ENCODE data around the gene DNAH1.

Gene DNAH1

DNA sequence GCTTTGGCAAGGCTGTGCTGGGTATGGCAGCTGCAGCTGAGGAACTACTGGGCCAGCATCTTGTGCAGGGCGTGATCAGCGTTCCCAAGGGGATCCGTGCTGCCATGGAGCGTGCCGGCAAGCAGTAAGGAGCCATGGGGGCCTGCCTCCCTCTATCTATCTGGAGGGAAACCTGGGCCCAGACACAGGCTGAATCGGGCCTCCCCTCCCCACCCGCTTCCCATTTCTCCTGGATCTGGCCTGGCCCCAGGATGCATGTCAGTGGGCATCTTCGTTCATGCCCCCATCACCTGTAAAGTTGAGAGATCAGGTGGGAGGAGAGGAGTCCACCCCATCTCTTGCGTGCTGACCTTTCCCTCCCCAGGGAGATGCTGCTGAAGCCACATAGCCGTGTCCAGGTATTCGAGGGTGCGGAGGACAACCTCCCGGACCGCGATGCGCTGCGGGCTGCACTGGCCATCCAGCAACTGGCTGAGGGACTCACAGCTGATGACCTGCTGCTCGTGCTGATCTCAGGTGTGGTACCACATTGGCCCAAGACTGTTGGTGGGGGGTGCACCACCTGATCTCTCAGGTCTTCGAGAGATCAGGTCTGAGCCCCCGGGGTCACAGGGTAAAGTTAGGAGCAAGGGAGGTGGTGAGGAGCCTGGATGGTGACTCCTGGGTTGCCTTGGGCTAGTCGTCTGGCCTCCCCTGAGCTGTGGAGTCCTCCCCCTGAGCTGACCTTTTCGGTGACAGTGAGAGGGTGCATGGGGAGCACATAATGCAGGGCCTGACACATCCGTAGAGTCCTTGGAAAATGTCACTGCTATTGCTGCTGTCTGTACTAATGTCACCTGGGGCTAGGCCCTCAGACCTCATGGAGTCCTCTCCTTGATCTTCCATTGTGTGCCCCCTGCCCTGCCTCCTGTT, 25.3 kb upstream of the DNAH1 start:
- no peak for DNase-seq (ENCODE audit: low read depth)

DNA sequence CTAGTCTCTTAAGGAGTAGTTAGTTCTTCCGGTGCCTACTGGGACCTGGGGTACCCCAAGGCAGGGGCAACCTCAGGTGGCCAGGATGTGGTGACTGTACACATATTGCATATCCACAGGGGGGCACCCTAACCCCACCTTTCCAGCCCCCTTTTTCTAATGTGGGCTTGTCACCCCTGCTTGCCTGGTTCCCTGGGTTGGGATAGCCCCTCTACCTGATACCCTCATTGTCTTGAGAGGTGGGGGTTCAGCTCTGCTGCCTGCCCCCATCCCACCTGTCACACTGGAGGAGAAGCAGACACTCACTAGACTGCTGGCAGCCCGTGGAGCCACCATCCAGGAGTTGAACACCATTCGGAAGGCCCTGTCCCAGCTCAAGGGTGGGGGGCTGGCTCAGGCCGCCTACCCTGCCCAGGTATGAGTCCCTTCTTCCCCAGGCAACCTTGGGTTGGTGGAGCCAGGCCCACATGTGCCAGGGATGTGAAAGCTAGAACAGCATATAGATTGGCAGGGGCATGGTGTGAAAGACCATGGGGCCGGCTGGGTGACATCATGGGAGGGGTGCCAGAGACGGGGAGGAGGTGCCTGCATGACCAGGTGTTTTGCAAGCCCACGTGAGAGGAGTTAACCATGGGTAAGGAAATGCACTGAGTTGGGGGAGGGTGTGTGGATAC, 24.5 kb upstream of the DNAH1 start:
- no peak for DNase-seq (ENCODE audit: low read depth)

DNA sequence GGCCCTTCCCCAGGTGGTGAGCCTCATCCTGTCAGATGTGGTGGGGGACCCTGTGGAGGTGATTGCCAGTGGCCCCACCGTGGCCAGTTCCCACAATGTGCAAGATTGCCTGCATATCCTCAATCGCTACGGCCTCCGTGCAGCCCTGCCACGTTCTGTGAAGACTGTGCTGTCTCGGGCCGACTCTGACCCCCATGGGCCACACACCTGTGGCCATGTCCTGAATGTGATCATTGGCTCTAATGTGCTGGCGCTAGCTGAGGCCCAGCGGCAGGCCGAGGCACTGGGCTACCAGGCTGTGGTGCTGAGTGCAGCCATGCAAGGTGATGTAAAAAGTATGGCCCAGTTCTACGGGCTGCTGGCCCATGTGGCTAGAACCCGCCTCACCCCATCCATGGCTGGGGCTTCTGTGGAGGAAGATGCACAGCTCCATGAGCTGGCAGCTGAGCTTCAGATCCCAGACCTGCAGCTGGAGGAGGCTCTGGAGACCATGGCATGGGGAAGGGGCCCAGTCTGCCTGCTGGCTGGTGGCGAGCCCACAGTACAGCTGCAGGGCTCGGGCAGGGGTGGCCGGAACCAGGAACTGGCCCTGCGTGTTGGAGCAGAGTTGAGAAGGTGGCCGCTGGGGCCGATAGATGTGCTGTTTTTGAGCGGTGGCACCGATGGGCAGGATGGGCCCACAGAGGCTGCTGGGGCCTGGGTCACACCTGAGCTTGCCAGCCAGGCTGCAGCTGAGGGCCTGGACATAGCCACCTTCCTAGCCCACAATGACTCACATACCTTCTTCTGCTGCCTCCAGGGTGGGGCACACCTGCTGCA, 23.7 kb upstream of the DNAH1 start:
- no peak for DNase-seq (ENCODE audit: low read depth)

DNA sequence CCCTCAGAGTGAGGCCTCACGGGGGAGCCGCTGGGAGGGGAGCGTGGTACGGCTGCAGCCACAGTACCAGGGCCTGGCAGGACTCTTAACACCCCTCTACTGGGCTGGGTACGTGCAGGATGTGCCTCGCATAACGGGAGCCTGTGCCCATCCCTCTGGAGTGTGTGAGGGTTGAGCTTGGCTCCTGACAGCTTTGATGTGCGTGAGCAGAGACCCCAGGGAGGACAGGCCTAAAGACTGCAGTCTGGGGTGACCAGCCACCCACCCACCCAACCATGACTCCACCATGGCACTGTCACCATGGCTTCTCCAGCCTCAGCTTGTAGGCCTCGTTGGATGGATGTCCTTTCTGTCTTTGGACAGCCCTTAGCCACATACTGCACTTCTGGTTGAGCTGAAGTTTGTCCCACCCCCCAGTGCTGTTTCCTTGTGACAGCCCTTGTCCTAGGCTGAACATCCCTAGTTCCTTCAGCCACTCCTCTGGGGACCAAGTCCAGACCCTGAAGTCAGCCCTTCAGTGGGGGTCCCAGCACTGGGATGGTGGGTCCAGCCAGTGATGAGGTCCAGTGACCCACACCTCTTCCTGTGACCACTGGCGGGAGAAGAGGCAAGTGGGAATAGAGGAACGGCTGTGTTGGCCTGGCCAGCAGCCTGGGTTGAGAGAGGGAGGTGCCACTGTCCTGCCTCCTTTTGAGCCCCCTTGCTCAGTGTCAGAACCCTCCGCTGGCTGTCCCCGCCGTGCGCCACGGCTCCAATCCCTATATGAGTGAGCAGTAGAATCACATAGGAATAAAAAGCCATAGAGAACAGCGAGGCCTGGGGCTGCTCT, 22.4 kb upstream of the DNAH1 start:
- DNase-seq (ENCODE audit: low read depth): no peak

DNA sequence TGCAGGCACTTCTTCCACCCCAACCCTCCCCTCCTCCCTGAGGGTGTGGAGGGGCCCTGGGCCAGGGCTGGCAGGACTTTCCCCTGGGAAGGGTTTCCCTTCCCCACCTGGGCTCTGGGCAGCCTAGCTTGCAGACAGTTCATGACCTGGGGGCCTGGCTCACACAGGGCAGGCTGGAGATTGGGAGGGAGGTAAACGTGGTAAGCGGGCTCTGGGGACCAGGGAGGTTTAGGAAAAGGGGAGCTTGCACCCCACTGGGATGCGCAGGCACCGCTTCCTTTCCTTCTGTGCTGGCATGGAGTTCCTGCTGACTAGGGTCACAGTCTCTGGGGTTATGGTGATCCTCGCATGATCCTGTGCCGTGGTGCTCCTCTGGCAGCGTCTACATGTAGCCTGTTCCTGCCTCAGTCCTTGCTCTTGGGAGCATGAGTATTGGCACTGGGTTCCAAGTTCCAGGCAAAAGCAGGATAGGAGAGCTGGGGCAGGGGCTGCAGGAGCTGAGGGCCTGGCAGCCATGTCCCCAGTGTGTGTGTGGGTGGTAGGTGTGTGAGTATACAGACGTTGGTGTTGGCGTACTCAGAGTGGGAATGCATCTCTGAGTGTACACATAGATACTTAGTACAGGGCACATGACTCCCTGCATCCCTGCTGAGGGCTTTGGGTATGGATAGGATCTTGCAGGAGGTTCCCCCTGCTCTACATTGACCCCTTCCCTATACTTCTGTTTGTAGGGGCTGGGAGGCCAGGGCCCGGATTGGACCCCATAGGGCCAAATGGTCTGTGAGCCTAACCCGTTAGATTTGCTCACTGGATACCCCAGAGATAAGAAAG, 21.6 kb upstream of the DNAH1 start:
- DNase-seq (ENCODE audit: low read depth): no peak

DNA sequence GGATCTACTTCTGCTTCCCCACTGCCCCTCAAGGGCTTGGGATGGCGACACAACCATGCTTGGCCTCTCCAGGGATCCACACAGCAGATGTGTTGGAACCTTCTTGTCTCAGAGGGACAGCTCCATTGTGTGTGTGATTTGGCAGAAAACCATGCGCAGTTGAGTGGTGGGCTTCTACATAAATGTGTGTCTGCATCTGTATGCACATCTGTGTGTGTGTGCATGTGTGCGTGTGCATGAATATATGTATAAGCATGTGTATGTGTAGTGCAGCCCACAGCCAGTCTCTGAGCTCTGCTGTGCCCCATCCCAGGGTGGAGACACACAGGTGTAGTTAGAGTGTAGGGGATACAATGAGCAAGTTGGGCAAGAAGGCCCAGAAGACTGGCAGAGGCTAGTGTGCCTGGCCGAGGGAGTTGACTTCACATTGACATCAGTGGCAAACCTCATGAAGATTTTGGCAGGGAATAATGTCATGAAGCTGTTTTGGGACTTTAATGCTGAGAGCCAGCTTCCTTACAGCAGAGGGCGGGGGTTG, 20.4 kb upstream of the DNAH1 start:
- no peak for DNase-seq (ENCODE audit: low read depth)

DNA sequence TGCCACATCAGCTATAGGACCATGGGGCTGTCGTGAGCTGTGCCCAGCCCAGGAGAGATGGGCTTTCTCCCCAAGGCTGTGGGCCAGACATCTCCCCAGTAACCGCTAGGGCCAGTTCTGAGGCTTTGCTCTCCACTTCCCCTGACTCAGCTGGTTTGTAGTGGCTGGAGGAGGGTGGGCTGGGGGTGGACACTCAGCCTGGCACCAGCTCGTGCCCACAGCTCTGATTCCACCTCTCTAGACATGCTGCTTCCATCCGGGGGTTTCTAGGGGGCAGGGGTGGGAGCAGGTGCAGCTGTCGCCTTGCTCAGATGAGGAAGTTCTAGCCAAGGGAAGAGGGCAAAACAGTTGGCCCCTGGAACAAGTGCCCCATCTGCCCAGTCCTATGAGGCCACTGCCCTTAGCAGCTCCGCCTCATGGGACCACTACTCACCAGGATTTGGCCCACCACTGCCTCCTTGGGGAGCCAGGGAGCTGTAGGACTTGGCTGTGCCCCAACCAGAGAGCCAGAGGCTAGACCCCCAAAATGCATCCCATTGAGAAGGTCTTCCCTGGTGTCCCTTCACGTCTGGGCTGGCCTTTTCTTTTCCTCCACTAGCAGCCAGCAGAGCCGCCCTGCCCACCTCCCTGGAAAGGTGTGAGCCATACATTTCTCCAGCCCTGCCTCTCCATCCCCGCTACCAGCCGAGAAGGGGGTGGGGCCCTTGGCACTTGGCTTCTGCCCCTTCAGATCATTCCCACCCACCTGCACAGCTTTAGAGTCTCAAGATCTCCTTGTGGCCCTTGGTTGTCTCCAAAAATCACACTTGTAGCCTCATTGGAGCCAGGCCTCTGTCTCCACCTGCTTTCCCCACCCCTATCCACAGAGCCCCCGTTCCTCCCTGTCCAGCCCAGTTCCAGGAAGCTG, 18.6 kb upstream of the DNAH1 start:
- DNase-seq (ENCODE audit: low read depth): no peak

DNA sequence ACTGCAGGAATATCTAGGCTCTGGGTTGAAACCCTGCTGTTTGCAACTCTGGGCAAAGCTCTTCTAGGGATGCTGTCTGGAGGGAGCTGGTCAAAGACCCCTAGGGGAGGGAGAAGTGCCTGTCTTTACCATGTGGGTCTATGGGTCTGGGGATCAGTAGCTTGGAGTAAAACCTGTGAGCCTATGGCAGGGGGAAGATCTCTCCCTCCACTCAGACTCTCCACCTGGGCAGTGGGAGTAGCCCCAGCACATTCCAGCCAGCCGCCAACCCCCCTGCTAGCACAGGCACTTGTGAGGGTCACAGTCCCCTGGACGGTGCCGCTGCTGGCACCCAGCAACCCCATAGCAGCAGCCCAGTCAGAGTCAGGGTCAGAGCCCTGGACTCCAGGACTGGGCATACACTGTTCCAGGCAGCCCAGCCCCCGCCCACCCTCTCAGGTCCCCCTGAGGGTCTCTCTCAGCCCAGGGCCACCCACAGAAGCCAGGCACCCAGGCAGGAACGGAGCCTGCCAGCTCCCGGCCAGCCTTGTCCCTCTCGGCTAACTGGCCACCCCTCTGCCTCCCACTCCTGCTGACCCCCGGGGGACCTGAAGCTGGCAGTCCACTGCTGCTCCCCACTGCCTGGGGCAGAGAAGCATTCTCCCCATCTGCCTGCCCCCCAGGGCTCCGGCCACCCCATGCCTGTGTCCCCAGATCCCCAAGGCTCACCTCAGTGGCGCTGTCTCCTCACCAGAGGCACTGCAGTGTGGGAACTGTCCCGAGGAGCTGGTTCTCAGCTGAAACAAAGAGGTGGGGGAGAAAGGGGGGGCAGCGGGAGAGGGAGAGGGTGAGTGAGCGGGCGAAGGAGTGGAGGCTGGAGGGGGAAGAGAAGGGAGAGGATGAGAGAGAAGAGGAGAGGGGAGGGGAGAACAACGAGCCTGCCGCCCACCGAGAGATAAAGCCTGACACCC, 17.7 kb upstream of the DNAH1 start:
- DNase-seq (ENCODE audit: low read depth): no peak

DNA sequence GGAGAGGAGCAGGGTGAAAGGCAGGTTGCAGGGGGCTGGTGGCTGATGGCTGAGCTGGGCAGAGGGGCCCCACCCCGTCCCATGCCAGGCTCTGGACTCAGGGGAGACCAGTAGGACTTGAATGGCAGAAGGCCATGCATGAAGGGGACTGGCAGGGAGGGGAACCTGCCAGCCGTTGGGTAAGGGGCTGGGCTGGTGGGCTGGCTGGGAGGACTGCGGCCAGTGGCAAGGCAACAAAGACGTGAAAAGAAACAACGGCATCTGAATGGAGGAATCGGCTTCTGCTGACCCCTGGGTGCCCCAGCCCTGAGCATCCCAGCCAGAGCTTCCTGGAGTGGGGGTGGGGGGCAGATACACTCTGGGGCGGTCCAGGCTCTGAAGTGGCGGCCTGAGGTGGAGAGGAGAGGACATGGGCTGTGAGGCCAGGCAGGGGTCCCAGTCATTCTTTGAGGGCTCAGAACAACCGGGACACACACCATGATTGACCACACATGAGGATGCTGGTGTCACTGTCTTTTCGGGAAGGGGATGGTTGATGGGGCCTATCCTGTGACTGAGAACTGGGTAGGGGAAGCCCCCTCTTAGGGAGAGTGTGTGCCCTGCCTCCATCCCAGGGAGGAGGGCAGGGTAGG, 16.8 kb upstream of the DNAH1 start:
- no peak for DNase-seq (ENCODE audit: low read depth)

DNA sequence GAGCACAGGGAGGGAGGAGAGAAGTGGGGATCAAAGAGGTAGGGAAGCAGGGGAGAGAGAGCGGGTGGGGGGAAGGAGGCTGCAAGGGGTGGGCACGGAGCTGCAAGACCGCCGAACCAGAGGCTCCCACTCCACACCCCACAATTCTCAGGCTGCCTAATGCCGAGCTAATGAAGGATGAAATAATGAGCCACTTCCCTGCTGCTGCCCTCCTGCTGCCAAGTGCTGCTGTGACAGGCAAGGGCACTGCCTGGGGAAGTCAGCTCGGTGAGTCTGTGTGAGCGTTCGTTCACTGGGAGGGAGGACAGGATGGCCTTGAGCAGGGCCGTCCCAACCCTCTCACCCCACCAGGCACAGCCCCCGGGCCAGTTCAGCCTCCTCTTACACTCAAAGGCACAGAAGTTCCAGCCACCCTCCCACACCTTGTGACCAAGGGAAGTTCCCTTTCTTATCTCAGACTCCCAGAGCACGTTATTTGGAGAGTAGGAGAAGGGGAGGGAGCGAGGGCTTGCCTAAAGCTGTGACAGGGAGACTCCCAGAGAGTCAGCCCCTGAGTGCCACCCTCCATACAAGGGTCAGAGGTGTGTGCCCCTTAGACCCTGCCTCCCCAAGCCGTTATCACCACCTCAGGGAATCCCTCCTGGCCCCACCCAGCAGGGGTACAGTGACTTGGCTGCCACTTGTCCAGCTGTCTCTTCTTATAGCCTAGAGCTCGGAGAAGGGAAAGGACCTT, 16.1 kb upstream of the DNAH1 start:
- DNase-seq (ENCODE audit: low read depth): no peak

DNA sequence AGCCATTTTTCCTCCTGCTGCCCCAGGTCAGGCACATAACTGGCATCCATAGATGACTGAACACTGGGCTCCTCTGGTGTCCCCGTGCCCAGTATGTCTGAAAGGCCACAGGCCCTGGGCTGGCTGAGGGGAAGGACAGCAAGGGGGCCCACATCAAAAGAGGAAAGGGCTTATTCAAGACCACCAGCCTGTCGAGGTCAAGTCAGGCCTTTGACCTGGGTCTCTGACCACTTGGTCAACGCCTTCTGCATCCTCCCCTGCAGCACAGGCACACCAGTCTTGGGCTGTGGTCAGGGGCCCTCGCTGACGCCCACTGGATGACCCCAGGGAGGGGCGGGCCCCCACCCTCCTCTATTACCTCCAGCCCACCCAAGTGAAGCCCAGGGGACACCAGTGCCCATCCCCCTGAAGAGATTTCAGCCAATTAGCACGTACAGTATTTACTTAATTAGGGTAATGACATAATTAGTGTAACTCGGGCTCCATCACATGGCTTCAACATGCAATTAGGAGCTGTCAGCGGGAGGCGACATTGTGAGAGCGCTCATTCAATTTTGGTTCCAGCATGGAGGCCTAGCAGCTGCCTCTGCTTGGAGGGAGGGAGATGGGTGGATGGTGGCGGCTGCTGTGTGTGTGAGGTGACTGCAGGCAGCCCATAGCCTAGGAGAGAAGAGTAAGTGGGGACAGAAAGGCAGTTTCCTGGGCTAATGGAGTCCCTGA, 13.5 kb upstream of the DNAH1 start:
- no peak for DNase-seq (ENCODE audit: low read depth)

DNA sequence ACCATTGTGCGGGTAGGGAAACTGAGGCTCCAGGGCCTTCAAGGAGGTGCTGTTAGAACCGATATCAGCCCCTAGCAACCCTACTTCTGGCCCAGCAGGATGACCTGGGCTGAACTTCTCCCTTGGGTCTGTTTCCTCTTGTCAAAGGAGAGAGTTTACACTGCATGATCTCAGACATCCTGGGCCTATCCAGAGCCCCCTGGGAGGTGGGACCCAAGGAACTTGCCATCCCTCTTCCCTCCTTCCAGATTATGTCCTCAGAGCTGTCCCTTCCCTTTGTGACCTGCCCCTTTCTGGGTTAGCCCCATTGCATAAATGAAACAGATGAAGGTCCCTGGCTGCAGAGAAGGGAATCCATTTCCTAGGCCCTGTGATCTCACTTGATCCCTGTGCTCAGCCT, 12.3 kb upstream of the DNAH1 start:
- DNase-seq (ENCODE audit: low read depth): no peak

DNA sequence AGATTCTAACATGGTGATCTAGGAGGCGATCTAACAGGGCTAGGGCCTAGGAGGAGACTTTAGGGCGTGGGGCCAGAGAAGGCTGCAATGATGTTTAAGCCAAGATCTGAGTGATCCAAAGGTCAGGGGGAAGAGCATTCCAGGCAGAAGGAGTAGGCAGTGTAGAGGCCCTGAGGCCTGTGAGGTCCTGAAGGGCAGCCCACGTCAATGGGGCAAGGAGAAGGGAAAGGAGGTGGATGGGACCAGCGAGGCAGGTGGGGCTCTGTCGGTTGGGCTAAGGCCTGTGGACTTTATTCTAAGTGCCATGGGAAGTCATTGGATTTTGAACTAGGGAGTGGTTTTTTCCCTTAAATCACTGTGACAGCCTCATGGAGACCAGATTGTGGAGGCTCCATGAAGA, 10.2 kb upstream of the DNAH1 start:
- DNase-seq (ENCODE audit: low read depth): no peak

DNA sequence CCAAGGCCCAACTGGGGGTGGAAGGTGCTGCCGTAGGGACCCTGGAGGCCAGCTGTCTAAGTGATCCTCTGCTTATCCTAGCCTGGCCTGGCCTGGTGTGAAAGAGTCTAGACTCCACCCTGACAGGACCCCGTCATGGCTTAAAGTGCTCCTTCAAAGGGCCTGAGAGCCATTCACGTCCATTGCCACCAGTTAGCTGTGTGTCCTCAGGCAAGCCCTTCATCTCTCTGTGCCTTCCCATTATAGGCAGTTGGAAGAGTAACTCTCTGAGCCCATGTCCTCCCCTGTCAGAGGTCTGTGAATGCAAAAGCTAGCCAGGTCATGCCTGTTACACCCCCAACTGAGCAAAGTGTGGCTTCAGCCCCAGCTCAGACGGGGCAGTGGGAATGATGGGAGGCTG, 9.1 kb upstream of the DNAH1 start:
- DNase-seq (ENCODE audit: low read depth): no peak

DNA sequence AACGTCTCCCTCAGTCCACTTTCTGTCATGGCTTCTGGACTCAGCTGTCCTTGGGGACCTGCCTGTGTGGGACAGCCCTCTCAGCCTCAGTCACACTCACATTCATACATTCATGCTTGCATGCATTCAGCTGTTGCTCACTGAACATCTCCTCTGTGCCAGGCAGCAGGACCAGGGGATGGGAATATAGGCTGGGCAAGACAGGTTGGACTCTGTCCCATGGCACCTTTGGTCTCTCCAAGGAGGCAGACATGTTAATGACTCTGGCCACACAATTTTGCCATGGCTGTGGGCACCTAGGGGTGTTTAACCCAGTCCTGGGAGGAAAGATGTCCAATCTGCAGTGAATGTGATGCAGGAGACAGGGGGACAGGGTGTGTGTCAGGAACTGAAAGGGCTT, 7.8 kb upstream of the DNAH1 start:
- DNase-seq (ENCODE audit: low read depth): no peak

DNA sequence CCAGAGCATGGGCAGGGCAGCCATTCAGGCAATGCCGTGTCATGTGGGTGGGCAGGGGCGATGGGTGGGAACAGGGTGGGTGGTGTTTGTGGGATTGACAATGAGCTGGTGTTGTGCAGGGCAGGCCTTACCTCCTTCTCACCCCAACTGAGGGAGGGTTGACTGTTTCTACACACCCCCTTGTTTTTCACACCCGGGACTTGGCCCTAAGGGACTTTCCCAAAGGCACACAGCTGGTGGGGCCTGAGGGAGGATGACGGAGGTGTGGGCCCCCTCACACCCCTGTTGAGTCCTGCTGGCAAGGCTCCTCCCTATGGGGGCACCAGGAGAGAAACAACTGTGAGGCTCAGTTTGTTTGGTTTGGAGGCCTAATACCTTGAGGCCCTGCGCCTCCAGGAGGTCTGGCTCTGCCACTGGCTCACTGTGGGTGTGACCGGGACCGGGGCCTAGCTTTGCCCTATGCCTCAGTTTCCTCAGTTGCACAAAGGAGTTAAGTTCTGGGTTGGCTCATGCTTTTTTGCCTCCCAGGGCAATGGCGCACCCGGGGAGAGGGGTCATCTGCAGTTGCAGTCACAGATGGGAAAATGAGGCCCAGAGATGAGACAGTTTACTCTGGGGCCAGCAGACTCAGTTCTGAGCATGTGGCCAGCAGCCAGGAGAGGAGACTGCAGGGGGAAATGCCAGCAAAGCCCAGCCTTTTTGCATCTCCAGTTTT, 5.1 kb upstream of the DNAH1 start:
- no peak for DNase-seq (ENCODE audit: low read depth)
